GM21529 (cell line): ENCODE data around the gene TBC1D14.
A peak's percentile ranks its signal among the peaks of the same experiment; 100 is the strongest.

Experiments used
- ATAC-seq: cut with Tn5 transposase; IDR thresholded peaks from one replicate; pipeline ENCODE4 v1.9.1; 2021; ENCODE audit not compliant: unreplicated experiment

Gene TBC1D14

DNA sequence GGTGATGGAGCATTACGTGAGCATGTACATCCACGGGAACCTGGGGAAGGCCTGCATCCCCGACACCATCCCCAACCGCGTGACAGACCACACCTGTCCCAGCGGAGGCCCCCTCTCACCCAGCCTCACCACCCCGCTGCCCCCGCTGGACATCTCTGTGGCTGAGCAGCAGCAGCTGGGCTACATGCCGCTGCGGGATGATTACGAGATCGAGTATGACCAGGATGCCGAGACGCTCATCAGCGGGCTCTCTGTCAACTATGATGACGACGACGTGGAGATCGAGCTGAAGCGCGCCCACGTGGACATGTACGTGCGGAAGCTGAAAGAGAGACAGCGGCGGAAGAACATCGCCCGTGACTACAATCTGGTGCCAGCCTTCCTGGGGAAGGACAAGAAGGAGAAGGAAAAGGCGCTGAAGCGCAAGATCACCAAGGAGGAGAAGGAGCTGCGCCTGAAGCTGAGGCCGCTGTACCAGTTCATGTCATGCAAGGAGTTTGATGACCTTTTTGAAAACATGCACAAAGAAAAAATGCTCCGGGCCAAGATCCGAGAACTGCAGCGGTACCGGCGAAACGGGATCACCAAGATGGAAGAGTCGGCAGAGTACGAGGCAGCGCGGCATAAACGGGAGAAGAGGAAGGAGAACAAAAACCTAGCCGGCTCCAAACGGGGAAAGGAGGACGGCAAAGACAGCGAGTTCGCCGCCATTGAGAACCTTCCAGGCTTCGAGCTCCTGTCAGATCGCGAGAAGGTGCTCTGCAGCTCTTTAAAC, 144.7 kb downstream of the TBC1D14 start:
- ATAC-seq: no peak

- no peak for ATAC-seq
These were observed 145.7 kb downstream of the TBC1D14 start for GRCh38 chr4:7055111-7055989.

DNA sequence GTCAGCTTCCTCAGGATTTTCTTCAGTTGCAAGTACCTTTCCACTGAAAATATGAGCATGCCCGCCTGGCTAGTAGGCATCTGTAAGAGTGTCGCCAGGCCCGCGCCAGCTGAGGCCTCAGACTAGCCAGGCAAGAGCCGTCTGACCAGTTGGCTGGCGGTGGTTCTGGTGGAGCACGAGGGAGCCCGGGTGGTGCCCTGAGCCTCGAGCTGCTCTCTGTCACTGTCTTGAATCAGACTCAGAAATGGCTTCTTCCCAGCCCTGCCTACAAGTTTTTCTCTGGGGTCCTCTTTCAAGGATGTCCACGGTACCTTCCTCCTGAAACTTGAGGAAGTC, 146.3 kb downstream of the TBC1D14 start:
- ATAC-seq: no peak

DNA sequence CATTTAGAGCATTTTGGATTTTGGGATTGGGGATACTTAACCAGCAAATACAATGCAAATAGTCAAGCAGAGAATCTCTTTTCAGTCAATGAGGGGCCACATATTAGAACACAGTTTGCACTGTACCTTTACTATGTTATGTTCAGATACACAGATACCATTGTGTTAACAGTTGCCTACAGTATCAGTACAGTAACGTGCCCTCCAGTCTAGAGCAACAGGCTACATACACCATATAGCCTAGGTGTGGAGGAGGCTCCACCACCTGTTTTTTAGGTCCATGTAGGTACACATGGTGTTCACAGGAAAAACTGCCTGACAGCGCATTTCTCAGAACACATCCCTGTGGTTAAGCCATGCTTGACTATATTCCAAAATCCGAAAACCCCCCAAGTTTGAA, 149.2 kb downstream of the TBC1D14 start:
- ATAC-seq: peak; percentile 15

DNA sequence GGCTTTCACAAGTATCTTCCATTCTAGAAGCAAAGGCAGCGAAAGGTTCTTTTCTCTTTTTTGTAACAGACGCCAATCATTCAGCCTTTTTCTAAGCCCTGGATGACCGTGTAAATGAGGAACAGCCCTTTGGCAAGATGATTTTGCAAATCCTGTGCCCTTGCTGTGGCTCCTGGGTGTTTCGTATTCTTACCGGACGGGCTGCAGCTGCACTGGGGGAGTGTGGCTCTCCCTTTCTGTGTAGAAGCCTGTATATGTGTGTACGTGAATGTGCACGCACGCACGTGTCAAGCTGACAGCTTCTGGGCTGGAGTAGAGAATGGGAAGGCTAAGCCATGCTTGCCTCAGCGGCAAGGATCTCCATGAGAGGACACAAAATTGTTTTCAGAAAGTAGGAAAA, 150.0 kb downstream of the TBC1D14 start:
- ATAC-seq: no peak

- ATAC-seq: no peak
These were observed 150.9 kb downstream of the TBC1D14 start for GRCh38 chr4:7060346-7061150.

- ATAC-seq: no peak
These were observed 152.2 kb downstream of the TBC1D14 start for GRCh38 chr4:7061815-7062214.

DNA sequence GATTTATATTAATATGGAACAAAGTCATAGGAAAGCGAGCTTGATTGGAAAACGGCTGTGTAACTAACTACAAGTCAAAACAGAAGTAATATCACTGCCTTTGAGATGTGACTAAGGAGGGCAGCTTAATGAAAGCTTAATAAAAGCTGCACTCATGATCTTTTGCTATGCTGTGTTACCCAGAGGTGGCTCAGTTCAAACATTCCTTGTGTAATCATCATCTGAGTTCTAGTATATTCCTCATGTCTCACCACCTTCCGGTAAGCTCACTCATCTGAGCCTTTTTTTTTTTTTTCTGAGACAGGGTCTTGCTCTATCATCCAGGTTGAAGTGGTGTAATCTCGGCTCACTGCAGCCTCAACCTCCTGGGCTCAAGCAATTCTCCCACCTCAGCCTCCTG, 153.2 kb downstream of the TBC1D14 start:
- ATAC-seq: no peak

DNA sequence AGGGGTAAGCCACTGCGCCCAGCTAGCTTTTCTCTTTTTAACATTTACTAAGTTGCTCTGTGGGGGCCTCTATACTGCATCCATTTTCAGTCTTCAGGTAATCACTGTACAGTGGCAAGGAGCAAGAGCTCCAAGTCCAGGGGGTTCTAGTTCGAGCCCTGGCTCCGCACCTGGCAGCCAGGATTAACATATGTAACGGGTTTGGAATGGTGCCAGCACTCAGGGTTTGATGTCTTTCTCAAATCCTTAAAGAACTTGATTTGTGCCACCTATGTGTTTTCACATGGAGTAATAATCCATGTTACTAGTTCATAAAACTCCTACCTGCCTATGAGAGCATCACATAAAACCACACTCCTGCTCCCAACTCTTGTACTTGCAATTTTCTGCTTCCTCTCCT, 153.7 kb downstream of the TBC1D14 start:
- ATAC-seq: no peak

GRCh38 chr4:7066006-7066405, 156.4 kb downstream of the TBC1D14 start:
- ATAC-seq: no peak

DNA sequence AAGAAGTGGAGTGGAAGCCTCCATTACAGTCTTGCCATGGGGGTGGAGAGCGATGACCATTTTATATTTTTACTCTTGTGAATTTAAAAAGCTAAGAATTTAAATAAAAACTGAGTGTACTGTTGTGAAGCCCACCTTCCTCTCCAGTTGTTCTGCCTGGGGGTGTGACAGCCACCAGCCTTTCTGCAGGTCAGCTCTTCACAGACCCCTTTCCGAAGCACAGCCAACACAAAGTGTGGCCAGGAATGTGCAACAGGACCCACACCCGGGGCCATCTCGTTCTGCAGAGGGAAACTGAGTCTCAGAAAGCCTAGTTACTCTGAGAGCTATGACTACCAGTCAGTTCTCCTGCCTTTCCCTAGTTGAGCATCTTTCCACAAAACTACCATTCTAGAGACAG, 156.9 kb downstream of the TBC1D14 start:
- ATAC-seq: no peak

DNA sequence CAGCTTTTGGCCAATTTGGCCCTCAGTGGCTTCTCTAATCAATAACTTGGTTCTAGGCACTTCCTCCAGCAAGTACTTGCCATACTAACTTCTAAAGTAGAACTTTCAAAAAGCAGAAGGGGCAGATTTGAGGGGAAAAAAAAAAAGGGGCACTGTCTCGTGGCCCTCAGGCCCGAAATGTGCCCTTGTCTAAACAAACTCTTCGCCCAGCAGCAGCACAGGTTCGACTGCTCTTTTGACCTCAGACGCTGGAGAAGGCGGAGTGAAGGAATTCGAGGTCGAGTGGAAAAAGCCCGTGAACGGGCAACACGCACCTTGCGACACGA, 157.5 kb downstream of the TBC1D14 start:
- ATAC-seq: no peak

DNA sequence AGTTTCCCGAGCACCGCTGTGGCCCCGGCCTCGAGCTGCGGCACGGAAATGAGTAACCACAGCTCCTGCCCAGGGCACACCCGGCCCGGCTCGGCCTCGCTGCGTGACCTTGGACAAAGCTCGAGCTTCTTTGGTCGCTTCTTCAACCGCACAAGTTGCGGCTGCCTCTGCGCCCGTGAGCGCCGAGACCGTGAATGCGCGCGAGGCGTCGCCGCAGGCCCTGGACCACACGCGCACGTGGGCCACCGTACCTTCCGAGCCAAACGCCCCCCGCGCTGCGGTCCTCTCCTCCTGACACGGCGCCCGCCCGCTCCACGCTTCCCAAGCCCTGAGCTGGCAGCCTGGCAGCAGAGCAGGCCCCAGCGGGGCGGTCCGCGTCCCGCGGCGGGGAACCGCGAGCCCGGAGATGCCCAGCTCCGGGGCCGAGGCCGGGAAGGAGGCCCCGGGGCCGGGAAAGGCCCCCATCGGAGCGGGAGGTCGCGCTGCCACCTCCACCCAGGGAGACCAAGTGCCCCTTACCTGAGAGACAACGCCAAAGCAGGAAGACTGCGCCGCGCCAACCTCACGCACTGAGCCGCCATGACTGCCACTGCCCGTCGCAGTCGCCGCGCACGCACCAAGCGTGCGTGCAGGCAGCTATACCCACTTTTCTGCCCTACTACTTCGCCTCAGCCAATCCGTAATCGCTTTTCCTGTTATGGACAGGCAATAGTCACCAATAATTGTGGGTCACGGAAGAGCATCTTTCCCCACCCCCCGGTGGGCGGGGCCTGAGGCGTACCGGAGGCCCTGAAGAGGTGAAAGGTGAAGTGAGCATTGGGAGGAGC, 158.0 kb downstream of the TBC1D14 start, which contains the start of gene GRPEL1:
TSS of gene GRPEL1 (minus strand) at position 613 of the 827 bp plus-strand sequence. CDS start at position 581, 32 bp downstream.
- ATAC-seq: peak; percentile 90

DNA sequence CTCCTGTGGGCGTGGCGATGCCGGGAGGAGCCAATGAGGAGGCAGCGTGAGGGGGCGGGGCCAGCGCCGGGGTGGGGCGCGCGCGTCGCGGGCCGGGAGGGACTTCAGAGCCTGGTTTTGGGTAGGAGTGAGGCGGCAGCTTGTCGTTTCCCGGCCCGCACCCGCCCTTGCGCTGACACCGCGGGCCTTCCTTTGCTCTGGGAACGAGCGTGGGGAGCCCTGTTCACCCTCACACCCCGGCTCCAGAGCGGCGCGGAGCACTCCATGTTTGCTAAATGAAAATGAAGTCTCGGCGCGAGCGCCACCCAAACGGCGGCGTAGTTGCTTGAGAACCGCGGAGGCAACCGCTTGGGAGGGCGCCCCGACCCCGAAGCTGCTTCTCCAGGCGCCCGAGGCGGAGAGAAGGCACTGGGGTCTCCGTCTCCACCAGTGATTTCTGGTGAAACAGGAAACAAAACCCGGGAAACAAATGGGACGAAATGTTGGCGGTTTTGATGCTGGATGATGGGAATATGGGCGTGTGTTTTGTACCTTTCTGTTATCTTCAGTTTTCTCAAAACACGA, 158.7 kb downstream of the TBC1D14 start:
- peak; percentile 18 for ATAC-seq

DNA sequence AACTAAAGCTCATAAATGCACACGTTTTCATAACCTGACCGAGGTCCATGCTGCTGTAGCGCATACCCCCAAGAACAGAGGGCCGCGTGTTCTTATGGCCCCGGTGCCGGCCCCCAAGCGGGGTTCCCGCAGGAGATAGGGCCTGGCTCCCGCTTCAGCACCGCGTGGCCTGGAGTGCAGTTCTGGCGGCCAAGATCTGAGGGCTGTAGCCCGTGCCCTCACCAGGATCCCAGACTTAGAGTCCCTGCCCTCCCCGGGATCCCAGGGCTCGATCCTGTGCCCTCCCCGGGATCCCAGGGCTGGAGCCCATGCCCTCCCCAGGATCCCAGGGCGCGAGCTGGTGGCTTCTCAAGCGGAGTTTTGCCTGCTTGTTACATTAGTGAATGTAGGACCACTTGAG, 159.3 kb downstream of the TBC1D14 start:
- no peak for ATAC-seq

DNA sequence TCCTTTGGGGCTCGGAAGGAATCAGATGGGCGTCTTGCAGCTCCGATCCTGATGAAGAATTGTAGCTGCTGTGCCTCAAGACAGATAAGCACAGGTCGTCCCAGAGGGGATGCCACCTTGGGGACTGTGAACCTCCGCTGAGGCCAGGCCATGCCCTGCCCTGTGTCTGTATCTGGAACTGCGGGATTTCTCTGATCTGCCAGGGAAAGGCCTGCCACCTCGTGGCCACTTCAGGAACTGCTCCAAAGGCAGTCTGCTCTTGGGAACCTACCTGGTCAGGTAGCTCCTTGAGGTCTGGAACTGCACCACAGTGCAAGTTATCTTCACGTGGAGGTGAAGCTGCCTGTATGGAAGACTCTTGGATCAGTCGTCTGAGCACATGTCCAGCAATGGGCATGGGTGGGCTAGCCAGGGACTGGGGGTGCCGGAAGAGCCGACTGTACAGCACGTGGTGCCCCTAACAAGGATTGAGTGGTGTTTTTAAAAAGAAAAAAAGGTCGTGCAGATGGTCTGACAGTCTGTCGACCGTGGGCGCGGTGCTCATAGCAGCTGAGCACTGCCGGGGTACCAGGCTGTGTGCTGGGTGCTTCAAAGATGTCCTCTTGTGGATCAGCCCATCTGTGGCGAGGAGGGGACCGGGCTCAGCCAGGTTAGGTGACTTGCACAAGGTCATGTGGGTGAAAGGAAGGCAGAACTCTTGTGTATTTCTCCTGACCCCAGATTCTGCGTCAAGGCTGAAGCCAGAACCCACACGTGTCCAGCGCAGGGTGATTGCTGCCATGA, 161.3 kb downstream of the TBC1D14 start:
- peak; percentile 32 for ATAC-seq

GRCh38 chr4:7073059-7073458, 163.4 kb downstream of the TBC1D14 start:
- no peak for ATAC-seq

GRCh38 chr4:7073526-7074390, 164.1 kb downstream of the TBC1D14 start:
- no peak for ATAC-seq

- ATAC-seq: no peak
These were observed 164.8 kb downstream of the TBC1D14 start for GRCh38 chr4:7074426-7074825.
